Endothelial cell of umbilical vein (primary cell): ENCODE data around the gene FOXS1. TPM values are rescaled to one million over a fixed set of nuclear protein-coding genes. Genes with fewer than 3 reads are reported as not detected.

Experiments used
- BruUV-seq: library from RNA; stranded (reverse); fragments of 400-500 nt; replicated peaks from 2 replicates; lab custom pipeline; 2021; lab: Mats Ljungman, UMichigan
- CTCF ChIA-PET: fragments of 300-600, 350-600 bp; sonication (Branson Sonifier 250); formaldehyde crosslinking; loops from one replicate; lab custom pipeline; 2021; ENCODE audit warnings: antibody characterized with exemption, inconsistent platforms; lab: Charles Lee
- POLR2A ChIA-PET: fragments of 300-600, 350-600 bp; sonication (Branson Sonifier 250); formaldehyde crosslinking; loops from one replicate; lab custom pipeline; 2021; ENCODE audit warnings: antibody characterized with exemption, inconsistent platforms; lab: Charles Lee
- DNase-seq: peaks from one replicate; pipeline ENCODE4 v3.0.0-alpha.2; 2011; ENCODE audit warnings: low read depth, low spot score
- FAIRE-seq: peaks from 2 replicates; lab custom pipeline; 2011; peaks lifted over from hg19 to GRCh38; lab: Jason Lieb, UNC
- H2AFZ ChIP-seq: 2 replicates; pipeline ENCODE4 v1.6.0; 2012; ENCODE audit warnings: low read depth, low read length, control low read depth, inconsistent platforms
- H3K27ac ChIP-seq: 2 replicates; pipeline ENCODE4 v1.5.1; 2011; ENCODE audit warnings: low read depth, mild to moderate bottlenecking, control low read depth, low read length, moderate library complexity; ENCODE audit not compliant: insufficient read depth
- H3K27me3 ChIP-seq, 2 experiments: 2 replicates each; pipeline versions ENCODE4 v1.6.0 to v1.6.1; 2011; ENCODE audit warnings: low read length in 2 of 2, mixed read lengths in 1 of 2; ENCODE audit not compliant: control insufficient read depth in 2 of 2, insufficient read depth in 2 of 2
- H3K36me3 ChIP-seq, 2 experiments: 2 replicates in 1 of 2; 3 replicates in 1 of 2; pipeline ENCODE4 v1.5.1; 2011; ENCODE audit warnings: low read length in 2 of 2, mild to moderate bottlenecking in 1 of 2, moderate library complexity in 1 of 2; ENCODE audit not compliant: control insufficient read depth in 2 of 2, insufficient read depth in 2 of 2; ENCODE audit errors: extremely low read depth in 1 of 2
- H3K4me1 ChIP-seq: 3 replicates; pipeline ENCODE4 v1.5.1; 2011; ENCODE audit warnings: mild to moderate bottlenecking, low read length; ENCODE audit not compliant: control insufficient read depth, insufficient read depth; ENCODE audit errors: extremely low read depth
- H3K4me2 ChIP-seq: 2 replicates; pipeline ENCODE4 v1.6.1; 2011; ENCODE audit warnings: low read length, control low read depth, mixed read lengths; ENCODE audit not compliant: insufficient read depth
- H3K4me3 ChIP-seq, 3 experiments: fragments of 200-600 bp in 1 of 3; sonication (generic), shearing (Covaris generic) in 1 of 3; replicated peaks in 1 of 3; 2 replicates each; pipeline ENCODE4 v1.5.1; 2011 to 2016; ENCODE audit warnings: control low read depth in 3 of 3, low read length in 3 of 3, mild to moderate bottlenecking in 2 of 3, inconsistent platforms in 1 of 3, low read depth in 1 of 3, moderate library complexity in 1 of 3; ENCODE audit not compliant: insufficient read depth in 1 of 3
- H3K79me2 ChIP-seq: 2 replicates; pipeline ENCODE4 v1.6.0; 2012; ENCODE audit warnings: low read length, inconsistent platforms; ENCODE audit not compliant: control insufficient read depth, insufficient read depth
- H3K9ac ChIP-seq: replicated peaks from 2 replicates; pipeline ENCODE3; 2011; ENCODE audit warnings: low read length, control low read depth; ENCODE audit not compliant: insufficient read depth; ENCODE audit errors: extremely low read depth
- H3K9me1 ChIP-seq: replicated peaks from 3 replicates; pipeline ENCODE4 v1.6.0; 2011; ENCODE audit warnings: mild to moderate bottlenecking, low read length; ENCODE audit not compliant: control insufficient read depth, insufficient read depth; ENCODE audit errors: extremely low read depth
- H3K9me3 ChIP-seq: replicated peaks from 2 replicates; pipeline ENCODE4 v1.5.1; 2012; ENCODE audit warnings: low read length, inconsistent platforms; ENCODE audit not compliant: control insufficient read depth, insufficient read depth
- H4K20me1 ChIP-seq: replicated peaks from 2 replicates; pipeline ENCODE3; 2011; ENCODE audit warnings: mild to moderate bottlenecking, low read length; ENCODE audit not compliant: control insufficient read depth, insufficient read depth; ENCODE audit errors: extremely low read depth
- CTCF ChIP-seq, 2 donors: IDR thresholded peaks; 1 replicate in 1 of 2; 2 replicates in 1 of 2; pipeline ENCODE4 v1.5.1; 2011; ENCODE audit warnings: low read length in 2 of 2, mild to moderate bottlenecking in 2 of 2, moderate library complexity in 2 of 2, control low read depth in 1 of 2, inconsistent platforms in 1 of 2, low read depth in 1 of 2; ENCODE audit not compliant: insufficient read depth in 1 of 2; ENCODE audit errors: extremely low read depth in 1 of 2
- EZH2 ChIP-seq: IDR thresholded peaks from 2 replicates; pipeline ENCODE4 v1.6.1; 2012; ENCODE audit warnings: borderline replicate concordance, low read depth, mild to moderate bottlenecking, moderate library complexity, low read length, inconsistent platforms; ENCODE audit not compliant: severe bottlenecking
- FOS ChIP-seq: IDR thresholded peaks from 2 replicates; pipeline ENCODE4 v1.6.1; 2011; ENCODE audit warnings: mild to moderate bottlenecking, low read length, moderate library complexity, borderline replicate concordance; ENCODE audit not compliant: insufficient read depth
- GATA2 ChIP-seq: IDR thresholded peaks from 2 replicates; pipeline ENCODE4 v1.7.0; 2011; ENCODE audit warnings: low read depth, mild to moderate bottlenecking, moderate library complexity, mixed read lengths, low read length; ENCODE audit not compliant: insufficient read length, insufficient read depth
- JUN ChIP-seq: IDR thresholded peaks from 2 replicates; pipeline ENCODE4 v1.6.1; 2011; ENCODE audit warnings: borderline replicate concordance, low read depth; ENCODE audit not compliant: insufficient read length, insufficient read depth
- MAX ChIP-seq: IDR thresholded peaks from 2 replicates; pipeline ENCODE4 v1.6.1; 2011; ENCODE audit not compliant: insufficient read depth, insufficient read length
- MYC ChIP-seq: IDR thresholded peaks from one replicate; pipeline ENCODE4 v1.6.1; 2011; ENCODE audit warnings: mild to moderate bottlenecking, low read depth, low read length
- POLR2A ChIP-seq: IDR thresholded peaks from 2 replicates; pipeline ENCODE4 v1.6.1; 2012; ENCODE audit warnings: low read depth, mild to moderate bottlenecking, control low read depth, low read length
- POLR2AphosphoS5 ChIP-seq: IDR thresholded peaks from 2 replicates; pipeline ENCODE4 v1.6.1; 2012; ENCODE audit warnings: low read depth, mild to moderate bottlenecking, control low read depth, low read length, moderate library complexity; ENCODE audit not compliant: insufficient read depth
- dilution Hi-C: fragments of 300-500 bp; cut with MboI; formaldehyde crosslinking; loops from one replicate; pipeline ENCODE4 v1.15.0; 2019; ENCODE audit warnings: low sequenced_read_pairs; ENCODE audit not compliant: extremely low pct_ligation_motif_present
- intact Hi-C: fragments of 100-400 bp; cut with micrococcal nuclease; formaldehyde crosslinking; loops from one replicate; pipeline ENCODE4 v1.10.0; 2022
- polyA plus RNA-seq, 4 experiments: library from polyadenylated mRNA; depleted of rRNA in 3 of 4; stranded (reverse) in 3 of 4; unstranded in 1 of 4; fragments of >200 nt; gene quantifications; 2 replicates each; pipeline versions ENCODE4 v1.2.1 to v1.2.3, GENCODE V29; 2011 to 2012; ENCODE audit warnings: missing spikeins in 1 of 4
- total RNA-seq: library from RNA; stranded (reverse); gene quantifications from 2 replicates; pipeline ENCODE4 v1.2.3, GENCODE V29; 2021

Gene FOXS1
- total and polyA plus RNA-seq, 2 donors (not counting 3 experiments of a cell fraction or from before 2014, with no cell fraction given): 0.84 TPM; not detected in 1

- no peaks in the 10 kb centered on the region for H3K79me2 ChIP-seq
- no peaks in the 10 kb centered on the region for H3K36me3 ChIP-seq
- DNase-seq (no peak), FAIRE-seq (no peak)
- no peaks in the 10 kb centered on the region for H3K4me1 ChIP-seq
- no peak overlapping the region for H3K27ac ChIP-seq
- H3K4me3 ChIP-seq: no peak overlapping the region
- H3K27me3 ChIP-seq: peaks cover 3 to 5% of the 10 kb centered on the region in 2 experiments
- dilution Hi-C loops (no loop called here), intact Hi-C loops (loop anchor here (5.0 kb wide), 1 partner anchor 123 kb away; no protein-coding TSS in a partner anchor)
- no peak overlapping the region for H3K9ac ChIP-seq
- no TSS peak for BruUV-seq
- H2AFZ ChIP-seq: no peak overlapping the region
- ChIA-PET CTCF (no interaction called here), POLR2A (no interaction called here)
- H3K9me3 ChIP-seq: no peaks in the 10 kb centered on the region
- H4K20me1 ChIP-seq: no peaks in the 10 kb centered on the region
- no peak overlapping the region for H3K4me2 ChIP-seq
- TF ChIP-seq FOS: no peak
- no peak for TF ChIP-seq POLR2A
- no peak for TF ChIP-seq EZH2
- no peak for TF ChIP-seq MAX
- TF ChIP-seq CTCF (IDR thresholded peaks at IDR 0.05; ENCODE audit: extremely low read depth in 1 of 2, insufficient read depth in 1 of 2, low read depth in 1 of 2, low read length in 2 of 2): no peak
- no peak for TF ChIP-seq MYC
- no peak for TF ChIP-seq JUN
- no peak for TF ChIP-seq POLR2AphosphoS5
- TF ChIP-seq GATA2: no peak
- H3K9me1 ChIP-seq: no peaks in the 10 kb centered on the region
Measured at GRCh38 chr20:31883829-31884228, 38.4 kb upstream of the FOXS1 start.
